ENCODE data around the gene GTF2A1. TPM values are rescaled to one million over a fixed set of nuclear protein-coding genes. Genes with fewer than 3 reads are reported as not detected.

GTF2A1 gene
- total RNA-seq, 1 donor from 2014 or later, result 9.5 TPM

- no peak for DNase-seq (ENCODE audit: low read depth)
- no peak for TF ChIP-seq CTCF (conservative IDR thresholded peaks at IDR 0.05; ENCODE audit: low read depth, low read length)
- no peak overlapping the region for H3K4me3 ChIP-seq (ENCODE audit: low read depth, low read length)
Observed at GRCh38 chr14:81144824-81145603, 75.7 kb downstream of the GTF2A1 start.

- TF ChIP-seq CTCF (conservative IDR thresholded peaks at IDR 0.05; ENCODE audit: low read depth, low read length), result no peak
- no peak overlapping the region for H3K4me3 ChIP-seq (ENCODE audit: low read depth, low read length)
- DNase-seq (ENCODE audit: low read depth), result no peak
Observed at GRCh38 chr14:81143793-81144192, 77.0 kb downstream of the GTF2A1 start.

GRCh38 chr14:81141426-81141825 is 79.3 kb downstream of the GTF2A1 start:
- H3K4me3 ChIP-seq (ENCODE audit: low read depth, low read length), result no peak overlapping the region
- no peak for TF ChIP-seq CTCF (conservative IDR thresholded peaks at IDR 0.05; ENCODE audit: low read depth, low read length)
- no peak for DNase-seq (ENCODE audit: low read depth)

- no peak for TF ChIP-seq CTCF (conservative IDR thresholded peaks at IDR 0.05; ENCODE audit: low read depth, low read length)
- DNase-seq (ENCODE audit: low read depth), result no peak
- H3K4me3 ChIP-seq (ENCODE audit: low read depth, low read length), result no peak overlapping the region
Observed at GRCh38 chr14:81138429-81138828, 82.3 kb downstream of the GTF2A1 start.

- no peak overlapping the region for H3K4me3 ChIP-seq (ENCODE audit: low read depth, low read length)
- peak; percentile 62 for DNase-seq (ENCODE audit: low read depth)
- no peak for TF ChIP-seq CTCF (conservative IDR thresholded peaks at IDR 0.05; ENCODE audit: low read depth, low read length)
Observed at GRCh38 chr14:81137316-81137715, 83.4 kb downstream of the GTF2A1 start.

GRCh38 chr14:81133400-81133799 is 87.4 kb downstream of the GTF2A1 start:
- TF ChIP-seq CTCF (conservative IDR thresholded peaks at IDR 0.05; ENCODE audit: low read depth, low read length), result no peak

GRCh38 chr14:81132468-81132867 is 88.3 kb downstream of the GTF2A1 start:
- TF ChIP-seq CTCF (conservative IDR thresholded peaks at IDR 0.05; ENCODE audit: low read depth, low read length), result no peak
- no peak for DNase-seq (ENCODE audit: low read depth)
- no peak overlapping the region for H3K4me3 ChIP-seq (ENCODE audit: low read depth, low read length)

More at GRCh38 chr14:81133400-81133799, 87.4 kb downstream of the GTF2A1 start:
- DNase-seq (ENCODE audit: low read depth), result no peak
- H3K4me3 ChIP-seq (ENCODE audit: low read depth, low read length), result no peak overlapping the region

Data from epithelial cell of proximal tubule (primary cell).